SK-N-SH treated with all-trans-retinoic acid at 6 μM for 48 hours (cell line): ENCODE data around the gene SOCS4.

Source experiments
- ATAC-seq: fragments of 200-7000 bp; cut with Tn5 transposase; 3 replicates; pipeline ENCODE4 v1.9.1; 2020; ENCODE audit warnings: mild to moderate bottlenecking, moderate library complexity
- ARNTL ChIP-seq: fragments of 450-650 bp; formaldehyde crosslinking; IDR thresholded peaks from 2 replicates; pipeline ENCODE4 v1.5.0; 2020; ENCODE audit warnings: low read depth, mild to moderate bottlenecking, moderate library complexity, borderline replicate concordance
- BACH2 ChIP-seq: fragments of 250-450 bp; sonication (Bioruptor Pico); IDR thresholded peaks from 2 replicates; pipeline ENCODE4 v1.9.0; 2021; ENCODE audit warnings: mild to moderate bottlenecking, borderline replicate concordance
- CSDC2 ChIP-seq: fragments of 250-450 bp; sonication (Bioruptor Pico); IDR thresholded peaks from 2 replicates; pipeline ENCODE4 v1.5.0; 2020; ENCODE audit warnings: mild to moderate bottlenecking, moderate library complexity
- ESRRG ChIP-seq: fragments of 250-450 bp; sonication (Bioruptor Pico); IDR thresholded peaks from 2 replicates; pipeline ENCODE4 v1.6.1; 2021; ENCODE audit warnings: mild to moderate bottlenecking
- GLIS3 ChIP-seq: fragments of 250-450 bp; sonication (Bioruptor Pico); IDR thresholded peaks from 2 replicates; pipeline ENCODE4 v1.5.0; 2020; ENCODE audit warnings: mild to moderate bottlenecking, moderate library complexity
- ISL1 ChIP-seq: fragments of 250-450 bp; sonication (Bioruptor Pico); IDR thresholded peaks from 2 replicates; pipeline ENCODE4 v2.1.2; 2022; ENCODE audit warnings: mild to moderate bottlenecking, moderate library complexity
- OSR1 ChIP-seq: fragments of 250-450 bp; sonication (Bioruptor Pico); IDR thresholded peaks from 2 replicates; pipeline ENCODE4 v1.8.0; 2022; ENCODE audit warnings: moderate library complexity, mild to moderate bottlenecking, inconsistent platforms
- PPARA ChIP-seq: fragments of 250-450 bp; sonication (Bioruptor Pico); IDR thresholded peaks from 2 replicates; pipeline ENCODE4 v1.5.0; 2020; ENCODE audit warnings: mild to moderate bottlenecking, borderline replicate concordance
- RARB ChIP-seq: fragments of 250-450 bp; sonication (Bioruptor Pico); IDR thresholded peaks from 2 replicates; pipeline ENCODE4 v1.8.0; 2021; ENCODE audit warnings: mild to moderate bottlenecking, moderate library complexity
- SNAI2 ChIP-seq: fragments of 250-450 bp; sonication (Bioruptor Pico); IDR thresholded peaks from 2 replicates; pipeline ENCODE4 v1.5.0; 2020; ENCODE audit warnings: mild to moderate bottlenecking, moderate library complexity
- TCF4 ChIP-seq: fragments of 250-450 bp; sonication (Bioruptor Pico); IDR thresholded peaks from 2 replicates; pipeline ENCODE4 v1.8.0; 2021; ENCODE audit warnings: mild to moderate bottlenecking, moderate library complexity, borderline replicate concordance
- TOX ChIP-seq: fragments of 250-450 bp; sonication (Bioruptor Pico); IDR thresholded peaks from 2 replicates; pipeline ENCODE4 v1.8.0; 2021; ENCODE audit warnings: mild to moderate bottlenecking, moderate library complexity, borderline replicate concordance
- ZC3H10 ChIP-seq: fragments of 250-450 bp; sonication (Bioruptor Pico); IDR thresholded peaks from 2 replicates; pipeline ENCODE4 v1.5.1; 2021; ENCODE audit warnings: mild to moderate bottlenecking, moderate library complexity
- ZFP30 ChIP-seq: fragments of 450-650 bp; formaldehyde crosslinking; IDR thresholded peaks from 2 replicates; pipeline ENCODE4 v1.5.0; 2022; ENCODE audit warnings: mild to moderate bottlenecking, moderate library complexity
- ZNF565 ChIP-seq: fragments of 450-650 bp; formaldehyde crosslinking; conservative IDR thresholded peaks from 2 replicates; pipeline ENCODE4 v1.5.0; 2020; ENCODE audit warnings: low read depth, mild to moderate bottlenecking, moderate library complexity
- ZNF70 ChIP-seq: fragments of 450-650 bp; formaldehyde crosslinking; IDR thresholded peaks from 2 replicates; pipeline ENCODE4 v1.5.0; 2020; ENCODE audit warnings: mild to moderate bottlenecking, moderate library complexity
- ZNF8 ChIP-seq: fragments of 450-650 bp; formaldehyde crosslinking; IDR thresholded peaks from 2 replicates; pipeline ENCODE4 v1.5.0; 2020; ENCODE audit warnings: mild to moderate bottlenecking, moderate library complexity
- TF ChIP-seq, protein P1 (sequence below): fragments of 250-450 bp; sonication (Bioruptor Pico); IDR thresholded peaks from 2 replicates; pipeline ENCODE4 v1.8.0; 2021; ENCODE audit warnings: low read depth, mild to moderate bottlenecking, moderate library complexity, borderline replicate concordance
- TF ChIP-seq, protein P2 (sequence below): fragments of 250-450 bp; sonication (Bioruptor Pico); IDR thresholded peaks from 2 replicates; pipeline ENCODE4 v1.5.0; 2020; ENCODE audit warnings: mild to moderate bottlenecking, moderate library complexity
- TF ChIP-seq, protein P3 (sequence below): fragments of 250-450 bp; sonication (Bioruptor Pico); IDR thresholded peaks from 2 replicates; pipeline ENCODE4 v1.8.0; 2020; ENCODE audit warnings: mild to moderate bottlenecking, moderate library complexity, borderline replicate concordance
- TF ChIP-seq, protein P4 (sequence below): fragments of 250-450 bp; sonication (Bioruptor Pico); IDR thresholded peaks from 2 replicates; pipeline ENCODE4 v1.5.1; 2020; ENCODE audit warnings: low read depth, mild to moderate bottlenecking, moderate library complexity

Gene SOCS4

DNA sequence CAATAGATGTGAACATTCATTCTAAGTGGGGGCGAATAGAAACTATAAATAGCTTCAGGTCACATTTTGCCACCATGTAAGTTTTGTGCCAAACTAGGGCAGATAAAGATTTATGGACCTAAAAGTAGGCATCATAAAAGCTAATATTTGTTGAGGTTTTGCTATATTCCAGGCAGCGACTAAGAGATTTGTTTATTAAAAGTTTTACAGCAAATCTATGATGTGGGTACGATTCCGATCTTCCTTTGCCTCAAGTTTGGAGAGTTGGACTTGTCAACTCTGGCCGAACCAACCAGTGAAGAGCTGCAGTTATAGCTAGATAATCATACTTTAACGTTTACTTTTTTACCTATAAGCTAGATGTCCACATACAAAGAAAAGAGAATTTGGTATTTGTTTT, 26.0 kb downstream of the SOCS4 start:
- TF ChIP-seq TOX (CRISPR knock-in tag) (no peak), BACH2 (no peak), SNAI2 (CRISPR knock-in tag) (no peak), TCF4 (no peak), RARB (no peak), ZNF565 (CRISPR knock-in tag) (no peak), ZC3H10 (CRISPR knock-in tag) (no peak), GLIS3 (CRISPR knock-in tag) (no peak), ARNTL (no peak), OSR1 (no peak), CSDC2 (CRISPR knock-in tag) (no peak), ZNF8 (CRISPR knock-in tag) (no peak)
- TF ChIP-seq, protein P1, sequence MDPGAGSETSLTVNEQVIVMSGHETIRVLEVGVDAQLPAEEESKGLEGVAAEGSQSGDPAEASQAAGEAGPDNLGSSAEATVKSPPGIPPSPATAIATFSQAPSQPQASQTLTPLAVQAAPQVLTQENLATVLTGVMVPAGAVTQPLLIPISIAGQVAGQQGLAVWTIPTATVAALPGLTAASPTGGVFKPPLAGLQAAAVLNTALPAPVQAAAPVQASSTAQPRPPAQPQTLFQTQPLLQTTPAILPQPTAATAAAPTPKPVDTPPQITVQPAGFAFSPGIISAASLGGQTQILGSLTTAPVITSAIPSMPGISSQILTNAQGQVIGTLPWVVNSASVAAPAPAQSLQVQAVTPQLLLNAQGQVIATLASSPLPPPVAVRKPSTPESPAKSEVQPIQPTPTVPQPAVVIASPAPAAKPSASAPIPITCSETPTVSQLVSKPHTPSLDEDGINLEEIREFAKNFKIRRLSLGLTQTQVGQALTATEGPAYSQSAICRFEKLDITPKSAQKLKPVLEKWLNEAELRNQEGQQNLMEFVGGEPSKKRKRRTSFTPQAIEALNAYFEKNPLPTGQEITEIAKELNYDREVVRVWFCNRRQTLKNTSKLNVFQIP (CRISPR knock-in tag), result no peak
- TF ChIP-seq, protein P2, sequence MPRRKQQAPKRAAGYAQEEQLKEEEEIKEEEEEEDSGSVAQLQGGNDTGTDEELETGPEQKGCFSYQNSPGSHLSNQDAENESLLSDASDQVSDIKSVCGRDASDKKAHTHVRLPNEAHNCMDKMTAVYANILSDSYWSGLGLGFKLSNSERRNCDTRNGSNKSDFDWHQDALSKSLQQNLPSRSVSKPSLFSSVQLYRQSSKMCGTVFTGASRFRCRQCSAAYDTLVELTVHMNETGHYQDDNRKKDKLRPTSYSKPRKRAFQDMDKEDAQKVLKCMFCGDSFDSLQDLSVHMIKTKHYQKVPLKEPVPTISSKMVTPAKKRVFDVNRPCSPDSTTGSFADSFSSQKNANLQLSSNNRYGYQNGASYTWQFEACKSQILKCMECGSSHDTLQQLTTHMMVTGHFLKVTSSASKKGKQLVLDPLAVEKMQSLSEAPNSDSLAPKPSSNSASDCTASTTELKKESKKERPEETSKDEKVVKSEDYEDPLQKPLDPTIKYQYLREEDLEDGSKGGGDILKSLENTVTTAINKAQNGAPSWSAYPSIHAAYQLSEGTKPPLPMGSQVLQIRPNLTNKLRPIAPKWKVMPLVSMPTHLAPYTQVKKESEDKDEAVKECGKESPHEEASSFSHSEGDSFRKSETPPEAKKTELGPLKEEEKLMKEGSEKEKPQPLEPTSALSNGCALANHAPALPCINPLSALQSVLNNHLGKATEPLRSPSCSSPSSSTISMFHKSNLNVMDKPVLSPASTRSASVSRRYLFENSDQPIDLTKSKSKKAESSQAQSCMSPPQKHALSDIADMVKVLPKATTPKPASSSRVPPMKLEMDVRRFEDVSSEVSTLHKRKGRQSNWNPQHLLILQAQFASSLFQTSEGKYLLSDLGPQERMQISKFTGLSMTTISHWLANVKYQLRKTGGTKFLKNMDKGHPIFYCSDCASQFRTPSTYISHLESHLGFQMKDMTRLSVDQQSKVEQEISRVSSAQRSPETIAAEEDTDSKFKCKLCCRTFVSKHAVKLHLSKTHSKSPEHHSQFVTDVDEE (CRISPR knock-in tag), result no peak
- TF ChIP-seq, protein P3, sequence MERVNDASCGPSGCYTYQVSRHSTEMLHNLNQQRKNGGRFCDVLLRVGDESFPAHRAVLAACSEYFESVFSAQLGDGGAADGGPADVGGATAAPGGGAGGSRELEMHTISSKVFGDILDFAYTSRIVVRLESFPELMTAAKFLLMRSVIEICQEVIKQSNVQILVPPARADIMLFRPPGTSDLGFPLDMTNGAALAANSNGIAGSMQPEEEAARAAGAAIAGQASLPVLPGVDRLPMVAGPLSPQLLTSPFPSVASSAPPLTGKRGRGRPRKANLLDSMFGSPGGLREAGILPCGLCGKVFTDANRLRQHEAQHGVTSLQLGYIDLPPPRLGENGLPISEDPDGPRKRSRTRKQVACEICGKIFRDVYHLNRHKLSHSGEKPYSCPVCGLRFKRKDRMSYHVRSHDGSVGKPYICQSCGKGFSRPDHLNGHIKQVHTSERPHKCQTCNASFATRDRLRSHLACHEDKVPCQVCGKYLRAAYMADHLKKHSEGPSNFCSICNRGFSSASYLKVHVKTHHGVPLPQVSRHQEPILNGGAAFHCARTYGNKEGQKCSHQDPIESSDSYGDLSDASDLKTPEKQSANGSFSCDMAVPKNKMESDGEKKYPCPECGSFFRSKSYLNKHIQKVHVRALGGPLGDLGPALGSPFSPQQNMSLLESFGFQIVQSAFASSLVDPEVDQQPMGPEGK (CRISPR knock-in tag), result no peak
- ATAC-seq, result no peak

DNA sequence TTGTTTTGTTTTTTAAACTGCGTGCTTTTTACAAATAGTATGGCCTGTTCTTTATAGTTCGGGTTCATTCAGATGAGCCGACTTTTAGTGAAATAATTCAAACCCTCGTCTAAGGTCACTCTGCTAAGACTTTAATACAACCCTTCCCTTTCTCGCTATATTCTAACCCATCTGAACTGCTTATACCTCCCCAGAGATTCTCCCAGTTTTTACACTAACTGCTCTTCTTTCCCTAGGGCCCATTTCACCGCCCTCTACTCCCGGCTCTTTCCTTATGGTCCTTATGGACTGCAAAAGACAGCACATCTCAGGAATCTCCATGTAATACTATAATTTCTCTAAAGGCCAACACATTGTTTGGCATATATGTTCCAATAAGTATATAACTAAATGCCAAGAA, 26.5 kb downstream of the SOCS4 start:
- ATAC-seq, result no peak
- TF ChIP-seq ZNF70 (CRISPR knock-in tag) (no peak), ZNF8 (CRISPR knock-in tag) (no peak), TOX (CRISPR knock-in tag) (no peak), ARNTL (no peak), ZFP30 (CRISPR knock-in tag) (no peak), CSDC2 (CRISPR knock-in tag) (no peak), PPARA (CRISPR knock-in tag) (no peak), ZNF565 (CRISPR knock-in tag) (no peak), TCF4 (no peak)
- TF ChIP-seq, protein P4, sequence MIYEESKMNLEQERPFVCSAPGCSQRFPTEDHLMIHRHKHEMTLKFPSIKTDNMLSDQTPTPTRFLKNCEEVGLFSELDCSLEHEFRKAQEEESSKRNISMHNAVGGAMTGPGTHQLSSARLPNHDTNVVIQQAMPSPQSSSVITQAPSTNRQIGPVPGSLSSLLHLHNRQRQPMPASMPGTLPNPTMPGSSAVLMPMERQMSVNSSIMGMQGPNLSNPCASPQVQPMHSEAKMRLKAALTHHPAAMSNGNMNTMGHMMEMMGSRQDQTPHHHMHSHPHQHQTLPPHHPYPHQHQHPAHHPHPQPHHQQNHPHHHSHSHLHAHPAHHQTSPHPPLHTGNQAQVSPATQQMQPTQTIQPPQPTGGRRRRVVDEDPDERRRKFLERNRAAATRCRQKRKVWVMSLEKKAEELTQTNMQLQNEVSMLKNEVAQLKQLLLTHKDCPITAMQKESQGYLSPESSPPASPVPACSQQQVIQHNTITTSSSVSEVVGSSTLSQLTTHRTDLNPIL (CRISPR knock-in tag), result no peak
- TF ChIP-seq, all 23 proteins: peak for 0

DNA sequence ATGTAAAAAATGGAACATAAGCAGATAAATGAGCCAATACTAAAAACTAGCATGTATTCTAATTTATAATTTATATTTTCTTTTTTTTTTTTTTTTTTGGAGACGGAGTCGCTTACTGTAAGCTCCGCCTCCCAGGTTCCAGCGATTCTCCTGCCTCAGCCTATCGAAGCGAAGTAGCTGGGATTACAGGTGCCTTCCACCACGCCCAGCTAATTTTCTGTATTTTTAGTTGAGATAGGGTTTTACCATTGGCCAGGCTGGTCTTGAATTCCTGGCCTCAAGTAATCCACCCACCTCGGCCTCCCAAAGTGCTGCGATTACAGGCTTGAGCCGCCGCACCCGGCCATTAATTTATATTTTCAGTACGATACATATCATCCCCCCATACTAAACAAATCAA, 27.1 kb downstream of the SOCS4 start:
- no peak for ATAC-seq
- TF ChIP-seq ZNF70 (CRISPR knock-in tag), result no peak
- no peak for TF ChIP-seq OSR1
- no peak for TF ChIP-seq SNAI2 (CRISPR knock-in tag)
- TF ChIP-seq CSDC2 (CRISPR knock-in tag), result no peak
- no peak for TF ChIP-seq ZNF8 (CRISPR knock-in tag)
- no peak for TF ChIP-seq ZNF565 (CRISPR knock-in tag)
- no peak for TF ChIP-seq GLIS3 (CRISPR knock-in tag)

DNA sequence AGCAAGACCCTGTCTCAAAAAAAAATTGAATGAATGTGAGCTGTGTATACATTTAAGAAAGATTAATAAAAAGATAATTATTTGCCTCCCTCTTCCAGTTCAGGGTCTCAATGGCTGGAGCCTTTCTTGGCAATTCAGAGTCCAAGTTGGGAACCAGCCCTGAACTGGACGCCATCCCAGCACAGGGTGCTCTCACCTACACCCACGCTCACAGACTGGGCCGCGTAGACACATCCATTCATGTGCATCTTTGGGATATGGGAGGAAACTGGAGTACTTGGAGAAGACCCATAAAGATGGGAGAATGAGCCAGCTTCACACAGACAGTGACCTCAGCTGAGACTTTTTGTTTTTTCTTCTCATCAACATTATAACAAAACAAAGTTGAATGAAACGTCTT, 30.9 kb downstream of the SOCS4 start:
- TF ChIP-seq ZFP30 (CRISPR knock-in tag) (no peak), OSR1 (no peak), ZNF8 (CRISPR knock-in tag) (no peak), ESRRG (CRISPR knock-in tag) (no peak), ZNF70 (CRISPR knock-in tag) (no peak), ZC3H10 (CRISPR knock-in tag) (no peak), RARB (no peak), ZNF565 (CRISPR knock-in tag) (no peak), SNAI2 (CRISPR knock-in tag) (no peak), TOX (CRISPR knock-in tag) (no peak), ISL1 (CRISPR knock-in tag) (no peak)
- TF ChIP-seq, protein P4 (CRISPR knock-in tag), result no peak
- TF ChIP-seq, protein P3 (CRISPR knock-in tag), result no peak

More for the DNA sequence above, 30.9 kb downstream of the SOCS4 start:
- ATAC-seq, result no peak
